KMS-11 (cell line): ENCODE data around the gene CHMP4A.

ENCODE experiments used
- H2AFZ ChIP-seq: fragments of 200-600 bp; sonication (generic); 2 replicates; pipeline ENCODE4 v1.6.1; 2016; ENCODE audit warnings: antibody characterized with exemption, mixed run types, low read depth
- H3K27ac ChIP-seq: fragments of 200-600 bp; sonication (generic); 2 replicates; pipeline ENCODE4 v1.6.1; 2016; ENCODE audit warnings: mild to moderate bottlenecking, mixed run types
- H3K27me3 ChIP-seq: fragments of 200-600 bp; sonication (generic); 2 replicates; pipeline ENCODE4 v1.6.1; 2017; ENCODE audit warnings: mild to moderate bottlenecking, low read depth, mixed run types, moderate library complexity; ENCODE audit not compliant: insufficient read depth
- H3K36me3 ChIP-seq: fragments of 200-600 bp; sonication (generic); 2 replicates; pipeline ENCODE4 v1.6.1; 2017; ENCODE audit warnings: mild to moderate bottlenecking, mixed run types; ENCODE audit not compliant: insufficient read depth
- H3K4me1 ChIP-seq: fragments of 200-600 bp; sonication (generic); 2 replicates; pipeline ENCODE4 v1.6.1; 2016; ENCODE audit warnings: mild to moderate bottlenecking, low read depth, mixed run types; ENCODE audit not compliant: poor library complexity, severe bottlenecking
- H3K4me2 ChIP-seq: fragments of 200-600 bp; sonication (generic); 2 replicates; pipeline ENCODE4 v1.7.0; 2016; ENCODE audit warnings: mild to moderate bottlenecking, mixed run types
- H3K4me3 ChIP-seq: fragments of 200-600 bp; sonication (generic); IDR thresholded peaks from 2 replicates; pipeline ENCODE4 v1.6.1; 2017; ENCODE audit warnings: low read depth, low read length, mixed read lengths; ENCODE audit not compliant: insufficient read depth
- H3K79me2 ChIP-seq: fragments of 200-600 bp; sonication (generic); 2 replicates; pipeline ENCODE4 v1.6.1; 2016; ENCODE audit warnings: low read depth, mixed run types; ENCODE audit not compliant: insufficient read depth
- H3K9ac ChIP-seq: fragments of 200-600 bp; sonication (generic); 2 replicates; pipeline ENCODE4 v1.6.1; 2016; ENCODE audit warnings: mild to moderate bottlenecking, mixed run types
- H4K20me1 ChIP-seq: fragments of 200-600 bp; sonication (generic); 2 replicates; pipeline ENCODE4 v1.6.1; 2016; ENCODE audit warnings: mild to moderate bottlenecking, mixed run types; ENCODE audit not compliant: insufficient read depth
- CTCF ChIP-seq: fragments of 200-600 bp; sonication (generic); conservative IDR thresholded peaks from 2 replicates; pipeline ENCODE4 v1.6.1; 2017; ENCODE audit warnings: low read depth, mild to moderate bottlenecking, antibody characterized with exemption, low read length, moderate library complexity, mixed read lengths

CHMP4A gene

GRCh38 chr14:24197056-24197450 lies 16.2 kb downstream of the CHMP4A start:
- peaks cover 10% of the 10 kb centered on the region for H3K4me1 ChIP-seq

GRCh38 chr14:24196071-24197055 lies 16.9 kb downstream of the CHMP4A start:
- H3K4me1 ChIP-seq, result peaks cover 10% of the 10 kb centered on the region
- H3K27ac ChIP-seq, result peak overlapping the region; percentile 94
- peak overlapping the region; percentile 74 for H3K4me2 ChIP-seq
- peak overlapping the region; percentile 55 for H3K4me3 ChIP-seq
- H2AFZ ChIP-seq, result peak overlapping the region; percentile 81
- no peaks in the 10 kb centered on the region for H3K27me3 ChIP-seq
- H3K79me2 ChIP-seq, result no peaks in the 10 kb centered on the region; the same call in 1 of the 2 replicates
- no peaks in the 10 kb centered on the region for H3K36me3 ChIP-seq
- no peaks in the 10 kb centered on the region for H4K20me1 ChIP-seq
- H3K9ac ChIP-seq, result peak overlapping the region; percentile 99
- TF ChIP-seq CTCF, result no peak

More at GRCh38 chr14:24197056-24197450, 16.2 kb downstream of the CHMP4A start:
- Histone ChIP-seq H3K4me2 (no peak overlapping the region), H3K9ac (no peak overlapping the region), H3K36me3 (no peaks in the 10 kb centered on the region), H4K20me1 (no peaks in the 10 kb centered on the region), H2AFZ (no peak overlapping the region), H3K27me3 (no peaks in the 10 kb centered on the region), H3K4me3 (no peak overlapping the region), H3K79me2 (no peaks in the 10 kb centered on the region; the same call in 1 of the 2 replicates), H3K27ac (no peak overlapping the region)
- TF ChIP-seq CTCF, result no peak

- TF ChIP-seq CTCF, result no peak
- H3K79me2 ChIP-seq, result no peaks in the 10 kb centered on the region; the same call in 1 of the 2 replicates
- peak within 1 kb of the TSS; percentile 99 for H3K9ac ChIP-seq
- H3K36me3 ChIP-seq, result no peaks in the 10 kb centered on the region
- peak within 1 kb of the TSS; percentile 94 for H3K27ac ChIP-seq
- peak within 1 kb of the TSS; percentile 74 for H3K4me2 ChIP-seq
- H4K20me1 ChIP-seq, result no peaks in the 10 kb centered on the region
- H2AFZ ChIP-seq, result peak within 1 kb of the TSS; percentile 81
- H3K4me1 ChIP-seq, result peaks cover 10% of the 10 kb centered on the region
- no peaks in the 10 kb centered on the region for H3K27me3 ChIP-seq
- peak within 1 kb of the TSS; percentile 55 for H3K4me3 ChIP-seq
Measured at GRCh38 chr14:24195186-24196070, 17.9 kb downstream of the CHMP4A start, which contains the start of gene TM9SF1. Gene TM9SF1, minus strand, starts transcription at chr14:24195441. Its CDS starts 422 bp downstream, at chr14:24195019.

GRCh38 chr14:24194873-24195185 lies 18.5 kb downstream of the CHMP4A start:
- Histone ChIP-seq H3K4me2 (peak overlapping the region; percentile 57), H3K36me3 (no peaks in the 10 kb centered on the region), H3K9ac (peak overlapping the region; percentile 99), H2AFZ (peak overlapping the region; percentile 81; the same call in 1 of the 2 replicates), H4K20me1 (no peaks in the 10 kb centered on the region), H3K4me3 (no peak overlapping the region), H3K27me3 (no peaks in the 10 kb centered on the region), H3K4me1 (peaks cover 10% of the 10 kb centered on the region), H3K27ac (peak overlapping the region; percentile 94), H3K79me2 (no peaks in the 10 kb centered on the region; the same call in 1 of the 2 replicates)
- TF ChIP-seq CTCF, result no peak
